ENCODE measurements around the gene ICAM4.
"Not testable (repeated sequence)": the region's sequence is repeated elsewhere in the genome, so short reads cannot be mapped to it uniquely, and the experiment has no call there.

ICAM4 gene, protein sequence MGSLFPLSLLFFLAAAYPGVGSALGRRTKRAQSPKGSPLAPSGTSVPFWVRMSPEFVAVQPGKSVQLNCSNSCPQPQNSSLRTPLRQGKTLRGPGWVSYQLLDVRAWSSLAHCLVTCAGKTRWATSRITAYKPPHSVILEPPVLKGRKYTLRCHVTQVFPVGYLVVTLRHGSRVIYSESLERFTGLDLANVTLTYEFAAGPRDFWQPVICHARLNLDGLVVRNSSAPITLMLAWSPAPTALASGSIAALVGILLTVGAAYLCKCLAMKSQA

GRCh38 chr19:10286803-10287737, at the start of gene ICAM4:
Gene ICAM4 (plus strand): TSS chr19:10286955. CDS start chr19:10287013, 58 bp downstream.
- no peak for DNase-seq

GRCh38 chr19:10237702-10238101, 49.1 kb upstream of the ICAM4 start:
- no peak for DNase-seq

- DNase-seq, result no peak
Measured at GRCh38 chr19:10238172-10238783, 48.5 kb upstream of the ICAM4 start.

GRCh38 chr19:10241826-10242449, 44.8 kb upstream of the ICAM4 start:
- DNase-seq, result not testable (repeated sequence)

DNA sequence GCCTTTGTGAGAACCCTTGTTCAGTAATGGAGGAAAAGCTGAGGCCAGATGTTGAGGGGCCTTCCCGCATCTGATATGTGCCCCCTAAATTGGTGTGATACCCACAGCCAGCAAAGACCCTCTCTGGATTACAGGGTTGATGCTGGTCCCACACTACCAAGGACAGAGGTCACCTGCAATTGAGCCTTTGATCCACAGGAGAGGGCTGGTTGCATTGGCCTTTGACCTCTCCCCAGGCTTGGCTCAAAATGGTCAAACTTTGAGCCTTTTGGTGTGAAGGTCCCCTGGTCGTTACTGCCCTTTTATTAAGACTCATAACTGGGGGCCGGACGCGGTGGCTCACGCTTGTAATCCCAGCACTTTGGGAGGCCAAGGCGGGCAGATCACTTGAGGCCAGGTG, 43.1 kb upstream of the ICAM4 start:
- no peak for DNase-seq

DNA sequence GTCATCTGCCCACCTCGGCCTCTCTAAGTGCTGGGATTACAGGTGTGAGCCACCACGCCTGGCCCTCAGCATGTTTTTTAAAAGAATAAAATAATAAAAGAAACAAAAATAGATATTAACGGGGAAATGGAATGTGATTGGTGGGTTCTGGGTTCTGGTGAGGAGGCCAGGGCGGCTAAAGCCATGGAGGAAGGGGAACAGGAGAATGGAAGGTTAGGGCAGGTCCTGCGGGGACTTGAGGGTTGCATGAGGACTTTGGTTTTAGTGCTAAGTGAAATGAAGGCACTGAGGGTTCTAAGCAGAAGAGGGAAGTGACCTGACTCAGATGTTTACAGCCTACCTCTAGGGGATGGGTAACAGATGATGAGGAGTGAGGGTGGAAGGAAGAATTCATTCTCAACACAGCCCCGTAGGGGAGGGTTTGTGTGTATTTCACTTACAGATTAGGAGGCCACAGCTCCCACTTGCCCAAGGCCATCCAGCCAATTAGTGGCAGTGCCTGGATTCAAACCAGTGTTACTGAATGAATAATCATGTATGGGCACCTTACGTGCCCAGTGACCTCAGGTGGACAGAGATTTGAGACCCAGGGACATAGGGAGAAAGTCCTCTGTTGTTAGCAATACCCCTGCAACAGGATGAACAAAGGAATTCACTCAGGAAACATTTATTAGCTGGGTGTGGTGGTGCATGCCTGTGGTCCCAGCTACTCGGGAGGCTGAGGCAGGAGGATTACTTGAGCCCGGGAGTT, 41.4 kb upstream of the ICAM4 start:
- DNase-seq, result no peak

DNA sequence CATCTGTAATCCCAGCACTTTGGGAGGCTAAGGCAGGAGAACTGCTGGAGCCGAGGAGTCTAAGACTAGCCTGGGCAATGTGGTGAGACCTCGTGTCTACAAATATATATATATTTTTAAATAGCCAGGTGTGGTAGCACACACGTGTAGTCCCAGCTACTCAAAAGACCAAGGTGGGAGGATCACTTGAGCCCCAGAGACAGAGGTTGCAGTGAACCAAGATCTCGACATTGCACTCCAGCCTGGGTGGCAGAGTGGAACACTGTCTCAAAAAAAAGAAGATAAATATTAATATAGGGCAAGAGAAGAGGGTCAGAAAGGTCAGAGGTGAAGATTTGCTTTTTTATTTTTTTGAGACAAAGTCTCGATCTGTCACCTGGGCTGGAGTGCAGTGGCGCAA, 40.2 kb upstream of the ICAM4 start:
- DNase-seq, result no peak

DNA sequence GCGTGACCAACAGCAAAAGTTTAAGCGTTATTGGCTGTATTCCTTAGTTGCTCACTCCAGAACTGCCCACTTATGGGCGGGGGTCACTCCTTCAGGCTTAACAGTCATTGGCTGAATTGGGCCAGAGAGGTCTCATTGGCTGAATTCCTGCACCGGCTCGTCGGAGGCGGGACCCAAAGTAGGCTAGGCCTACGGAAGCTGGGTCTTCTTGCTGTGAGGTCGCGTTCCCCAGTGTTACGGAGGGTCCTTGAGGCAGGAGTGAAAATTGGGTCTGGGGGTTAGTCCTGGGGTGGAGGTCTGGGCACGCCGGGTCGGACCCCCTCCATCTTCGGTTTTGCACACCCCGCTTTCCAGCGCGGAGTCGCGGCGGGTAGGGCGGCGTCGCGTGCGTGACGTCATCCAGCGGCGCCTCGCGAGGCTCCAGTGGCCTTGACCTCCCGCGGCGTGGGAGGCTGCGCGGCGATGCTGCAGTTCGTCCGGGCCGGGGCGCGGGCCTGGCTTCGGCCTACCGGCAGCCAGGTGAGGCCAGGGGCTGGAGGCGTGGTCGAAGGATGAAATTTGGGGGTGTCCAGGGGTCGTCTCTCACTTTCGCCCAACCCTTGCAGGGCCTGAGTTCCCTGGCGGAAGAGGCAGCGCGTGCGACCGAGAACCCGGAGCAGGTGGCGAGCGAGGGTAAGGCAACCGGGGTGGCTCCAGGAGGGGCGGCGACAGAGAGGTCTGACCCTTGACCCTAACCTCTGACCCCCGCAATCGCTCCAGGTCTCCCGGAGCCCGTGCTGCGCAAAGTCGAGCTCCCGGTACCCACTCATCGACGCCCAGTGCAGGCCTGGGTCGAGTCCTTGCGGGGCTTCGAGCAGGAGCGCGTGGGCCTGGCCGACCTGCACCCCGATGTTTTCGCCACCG, 34.7 kb upstream of the ICAM4 start, which contains the start of gene MRPL4:
MRPL4 (plus strand) TSS at position 423 of the 903 bp plus-strand sequence; CDS start at position 463, 40 bp downstream.
- DNase-seq, result peak; percentile 97

DNA sequence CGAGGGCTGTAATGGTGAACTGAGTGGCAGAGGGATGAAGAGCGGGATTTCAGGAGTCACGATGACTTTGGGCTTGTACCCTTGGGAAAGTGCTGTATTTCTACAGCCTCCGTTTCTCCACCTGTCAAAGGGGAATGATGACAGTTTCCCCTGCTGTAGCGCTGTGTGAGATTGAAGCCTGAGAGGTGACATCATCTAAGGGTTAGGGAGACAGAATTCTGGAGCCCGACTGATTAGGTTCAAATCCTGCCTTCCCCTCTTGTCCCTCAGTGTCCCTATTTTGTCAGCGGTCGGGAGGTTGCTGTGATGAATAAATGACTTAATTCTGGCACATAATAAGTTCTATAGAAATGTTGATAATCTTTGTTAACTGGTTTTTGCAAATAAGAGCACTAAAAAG, 34.0 kb upstream of the ICAM4 start:
- DNase-seq, result no peak

- no peak for DNase-seq
Measured at GRCh38 chr19:10254244-10254643, 32.5 kb upstream of the ICAM4 start.

DNA sequence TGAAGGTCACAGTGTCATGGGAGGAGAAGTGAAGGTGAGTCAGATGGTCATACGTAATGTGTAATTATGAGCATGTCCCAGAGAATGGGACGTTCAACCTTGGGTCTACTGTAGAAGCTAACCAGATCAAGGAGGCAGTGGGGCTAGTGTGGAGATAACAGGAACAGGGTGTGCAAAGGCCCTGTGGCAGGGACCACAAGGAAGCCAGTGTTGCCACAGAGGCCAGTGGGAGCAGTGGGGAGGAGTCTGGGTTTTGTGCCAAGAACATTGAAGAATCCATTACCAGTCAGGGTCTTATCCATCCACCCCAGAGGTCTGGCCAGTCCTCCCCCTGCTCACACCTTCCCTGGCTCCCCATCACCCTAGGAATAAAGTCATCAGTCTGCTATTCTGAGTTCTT, 31.4 kb upstream of the ICAM4 start:
- DNase-seq, result no peak

DNA sequence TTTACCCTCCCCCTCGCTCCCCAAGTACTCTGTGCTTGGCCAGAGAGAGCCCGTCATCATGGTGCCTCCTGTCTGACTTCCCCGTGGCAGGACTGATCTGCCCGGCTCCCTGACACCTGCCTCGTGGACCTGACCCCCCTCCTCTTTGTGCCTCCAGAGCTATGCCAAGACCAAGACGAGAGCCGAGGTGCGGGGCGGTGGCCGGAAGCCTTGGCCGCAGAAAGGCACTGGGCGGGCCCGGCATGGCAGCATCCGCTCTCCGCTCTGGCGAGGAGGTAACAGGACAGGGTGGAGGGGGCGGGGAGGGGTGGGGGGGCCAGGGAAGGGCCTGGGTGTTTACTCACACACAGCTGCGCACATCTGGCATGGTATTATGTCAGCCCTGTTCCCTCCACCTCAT, 30.2 kb upstream of the ICAM4 start:
- no peak for DNase-seq

- DNase-seq, result no peak
Measured at GRCh38 chr19:10256970-10257615, 29.7 kb upstream of the ICAM4 start.

GRCh38 chr19:10258080-10258710, 28.6 kb upstream of the ICAM4 start:
- DNase-seq, result no peak

GRCh38 chr19:10259162-10259905, 27.4 kb upstream of the ICAM4 start:
- peak; percentile 93 for DNase-seq

DNA sequence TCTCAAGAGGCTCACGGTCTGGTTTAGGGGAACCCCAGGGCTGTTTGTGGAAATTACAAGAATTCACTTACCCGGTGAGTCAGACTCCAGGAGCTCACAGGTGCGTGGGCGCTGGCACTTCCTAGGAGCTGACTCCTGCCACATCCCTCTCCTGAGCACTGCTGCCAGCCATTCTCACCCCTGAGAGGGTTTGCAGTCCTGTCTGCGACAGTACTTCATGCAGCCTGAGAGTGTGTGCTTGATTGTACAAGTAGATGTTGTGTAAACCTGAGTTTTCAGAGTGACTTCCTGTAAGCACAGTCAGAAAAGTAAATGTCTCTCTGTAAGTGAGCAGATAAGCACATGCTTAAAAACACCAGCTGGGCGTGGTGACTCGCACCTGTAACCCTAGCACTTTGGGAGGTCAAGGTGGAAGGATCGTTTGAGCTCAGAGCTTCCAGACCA, 26.6 kb upstream of the ICAM4 start:
- peak; percentile 46 for DNase-seq

DNA sequence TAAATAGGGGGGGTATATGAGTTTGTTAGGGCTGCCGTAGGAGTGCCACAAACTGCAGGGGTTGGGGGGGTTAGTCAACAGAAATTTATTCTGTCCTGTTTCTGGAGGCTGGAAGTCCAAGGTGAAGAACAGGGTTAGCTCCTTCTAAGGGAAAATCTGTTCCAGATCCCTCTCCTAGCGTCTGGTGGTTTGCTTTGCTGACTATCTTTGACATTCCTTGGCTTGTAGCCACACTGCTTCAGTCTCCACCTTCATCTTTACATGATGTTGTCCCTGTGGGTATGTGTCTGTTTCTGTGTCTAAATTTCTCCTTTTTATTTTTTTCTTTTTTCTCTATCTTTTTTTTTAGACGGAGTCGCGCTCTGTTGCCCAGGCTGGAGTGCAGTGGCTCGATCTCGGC, 24.0 kb upstream of the ICAM4 start:
- no peak for DNase-seq

DNA sequence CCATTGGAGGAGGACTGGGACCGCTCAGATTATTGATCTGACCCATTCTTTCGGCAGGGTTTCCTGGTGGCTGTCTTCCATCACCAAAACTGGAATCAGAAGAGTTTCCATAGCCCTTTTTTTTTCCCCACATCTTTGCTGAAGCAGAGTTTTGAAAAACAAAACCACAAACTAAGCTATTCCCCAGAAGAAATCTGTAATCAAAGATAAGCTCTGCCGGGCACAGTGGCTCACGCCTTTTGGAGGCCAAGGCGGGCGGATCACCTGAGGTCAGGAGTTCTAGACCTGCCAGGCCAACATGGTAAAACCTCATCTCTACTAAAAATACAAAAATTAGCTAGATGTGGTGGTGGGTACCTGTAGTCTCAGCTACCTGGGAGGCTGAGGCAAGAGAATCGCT, 20.0 kb upstream of the ICAM4 start:
- no peak for DNase-seq

DNA sequence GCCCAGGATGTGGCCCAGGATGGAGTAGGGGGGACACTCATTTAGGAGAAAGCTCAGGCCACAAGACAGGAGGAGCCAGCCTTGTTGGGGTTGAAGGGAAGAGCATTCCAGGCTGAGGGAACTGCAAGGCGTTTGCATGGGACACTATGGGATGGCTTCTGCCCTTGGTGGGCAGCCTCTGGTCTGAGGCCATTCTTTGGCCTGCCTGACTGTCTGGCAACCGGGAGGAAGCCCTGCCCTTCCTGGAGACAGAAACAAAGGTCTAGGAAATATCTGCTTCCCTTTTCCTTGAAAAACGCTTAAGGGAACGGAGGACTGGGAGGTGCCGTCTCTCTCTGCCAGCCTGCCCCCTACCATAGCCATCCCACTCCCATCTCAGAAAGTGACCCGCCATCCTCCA, 18.7 kb upstream of the ICAM4 start:
- DNase-seq, result no peak
